Measurements from ENCODE around the gene PHEX.

PHEX gene

DNA sequence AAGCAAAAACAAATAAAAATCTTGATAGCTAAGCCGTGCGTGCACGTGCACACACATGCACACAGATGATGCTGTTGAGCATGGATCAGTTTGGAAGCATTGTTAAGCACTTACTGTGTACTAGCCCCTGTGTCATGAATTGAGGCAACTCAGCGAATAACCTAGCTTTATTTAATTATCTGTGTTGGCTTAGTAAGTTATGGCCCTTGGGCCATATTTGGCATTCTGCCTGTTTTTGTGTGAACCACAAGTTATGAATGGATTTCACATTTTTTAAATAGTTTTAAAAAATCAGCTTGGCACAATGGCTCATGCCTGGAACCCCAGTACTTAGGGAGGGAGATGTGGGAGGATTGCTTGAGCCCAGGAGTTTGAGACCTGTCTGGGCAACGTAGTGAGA lies 126.9 kb downstream of the PHEX start:
- DNase-seq = peak in 1 of 2 experiments; percentile 7

DNA sequence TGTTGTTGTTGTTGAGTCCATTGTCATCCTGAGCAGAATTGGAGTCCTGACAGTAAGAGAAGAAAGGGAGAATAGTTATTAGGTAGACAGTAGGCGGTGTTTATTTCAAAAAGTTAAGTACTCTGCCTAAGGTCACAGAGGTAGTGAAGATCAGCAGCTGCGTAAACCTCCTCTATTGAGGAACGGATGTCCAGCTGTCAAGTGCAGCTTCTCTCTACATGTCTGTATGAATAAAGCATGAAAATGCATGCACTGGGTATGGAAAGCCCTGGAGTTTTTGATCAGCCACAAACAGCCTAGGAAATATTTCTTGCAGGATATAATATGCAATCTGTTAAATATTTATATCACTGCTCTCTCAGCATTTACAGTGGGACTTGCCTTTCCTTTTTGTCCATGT lies 131.2 kb downstream of the PHEX start:
- DNase-seq = no peak

DNA sequence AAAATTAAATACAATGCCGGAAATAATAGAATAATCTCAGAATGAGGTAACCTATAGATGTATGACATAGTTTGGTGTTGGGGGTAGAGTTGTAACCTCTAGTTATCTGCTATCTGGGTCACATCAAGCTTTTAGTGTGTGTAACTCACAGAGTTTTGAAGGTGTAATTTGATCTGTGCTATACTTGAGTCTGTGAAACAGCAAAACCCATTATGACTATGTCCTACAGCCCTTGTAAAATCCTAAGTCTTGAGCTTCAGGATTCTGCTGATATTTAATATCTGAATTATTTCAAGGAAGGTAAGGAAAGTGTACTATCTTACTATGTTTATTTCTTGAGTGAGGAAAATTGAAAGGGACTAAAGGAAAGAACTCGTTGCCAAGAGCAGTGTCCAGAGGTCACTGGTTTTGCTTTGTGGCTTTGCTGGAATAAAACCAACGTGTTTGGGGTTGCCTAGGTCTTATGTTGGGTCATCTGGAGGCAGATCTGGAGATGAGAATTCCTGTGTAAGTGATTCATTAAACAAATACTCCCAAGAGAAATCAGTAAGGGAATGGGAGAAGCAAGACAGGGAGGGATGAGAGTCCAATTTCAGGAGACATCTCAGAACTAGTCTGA lies 132.8 kb downstream of the PHEX start:
- no peak for DNase-seq

DNA sequence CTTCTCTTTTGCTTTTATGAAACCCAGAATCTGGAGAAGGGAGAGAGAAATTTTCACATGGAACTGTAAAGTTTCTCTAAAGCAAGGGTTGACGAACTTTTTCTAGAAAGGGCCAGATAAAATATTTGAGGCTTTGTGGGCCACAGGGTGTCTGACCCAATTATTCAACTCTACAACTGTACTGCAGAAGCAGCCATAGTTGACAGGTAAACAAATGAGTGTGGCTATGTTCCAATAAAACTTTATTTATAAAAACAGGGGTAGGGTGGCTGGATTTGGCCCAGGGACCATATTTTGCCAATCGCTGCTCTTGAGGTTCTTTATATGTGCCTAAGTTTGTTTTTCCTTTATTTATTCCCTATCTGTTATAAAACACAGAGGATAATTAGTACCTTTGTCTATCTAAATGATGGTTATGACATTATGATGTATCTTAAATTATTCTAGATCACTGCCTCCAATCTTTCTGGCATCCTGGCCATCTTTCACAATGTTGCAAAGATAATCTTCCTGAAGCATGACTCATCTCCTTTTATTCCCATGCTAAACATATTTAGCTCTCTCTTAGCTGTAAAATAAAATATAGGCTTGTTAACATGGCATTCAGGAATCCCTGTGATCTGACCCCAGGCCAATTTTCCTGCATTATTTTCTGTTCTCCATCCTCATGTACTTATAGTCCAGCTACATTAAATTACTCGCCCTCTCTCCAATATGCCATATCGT lies 133.8 kb downstream of the PHEX start:
- no peak for DNase-seq

DNA sequence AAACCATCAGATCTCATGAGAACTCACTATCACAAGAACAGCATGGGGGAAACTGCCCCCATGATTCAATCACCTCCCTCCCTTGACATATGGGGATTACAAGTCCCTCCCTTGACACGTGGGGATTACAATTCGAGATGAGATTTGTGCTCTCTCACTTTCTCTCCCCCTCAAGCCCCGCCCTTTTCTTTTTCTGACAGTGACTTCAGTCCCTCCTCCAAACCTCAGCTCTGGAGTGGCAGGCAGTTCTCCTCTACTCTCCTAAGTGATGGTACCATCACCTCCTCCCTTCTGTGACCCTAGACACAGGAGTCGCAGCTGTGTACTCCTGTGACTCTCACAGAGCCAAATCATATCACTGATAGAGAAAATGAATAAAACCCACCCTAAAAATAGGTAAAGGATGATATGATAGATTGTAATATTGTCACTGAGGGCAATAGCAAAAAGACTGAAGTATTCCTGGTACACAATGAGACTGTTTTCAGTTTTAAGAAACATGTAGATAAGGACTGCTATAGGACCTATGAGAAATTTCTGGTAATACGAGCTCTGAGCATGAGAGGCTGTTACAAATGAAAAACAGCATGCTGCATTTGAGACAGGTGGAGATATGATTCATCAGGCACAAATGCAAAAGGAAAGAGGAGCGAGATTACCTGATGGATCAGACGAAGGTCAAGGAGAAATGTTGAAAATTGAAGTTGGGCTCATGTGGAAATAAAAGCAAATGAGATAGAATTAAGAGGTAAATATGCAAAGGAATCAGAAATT lies 139.3 kb downstream of the PHEX start:
- no peak for DNase-seq

DNA sequence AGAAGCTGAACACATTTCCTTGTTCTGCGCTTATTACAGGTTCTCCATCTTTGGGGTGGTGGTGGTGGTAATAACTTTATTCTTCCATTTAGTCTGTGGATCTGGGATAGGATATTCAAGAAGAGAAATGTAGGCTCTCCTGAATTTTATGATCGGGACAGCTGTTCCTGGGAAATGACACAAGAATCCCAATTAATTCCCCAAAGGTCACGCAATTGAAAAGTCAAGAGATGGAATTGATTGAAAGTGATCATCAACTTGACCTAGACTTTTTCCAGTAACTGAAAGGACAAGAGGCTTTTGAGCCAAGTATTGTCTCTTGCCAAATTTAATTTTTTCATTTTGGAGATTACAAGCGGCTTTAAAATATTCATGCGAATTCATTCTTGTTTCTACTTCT lies 141.8 kb downstream of the PHEX start:
- DNase-seq = no peak

DNA sequence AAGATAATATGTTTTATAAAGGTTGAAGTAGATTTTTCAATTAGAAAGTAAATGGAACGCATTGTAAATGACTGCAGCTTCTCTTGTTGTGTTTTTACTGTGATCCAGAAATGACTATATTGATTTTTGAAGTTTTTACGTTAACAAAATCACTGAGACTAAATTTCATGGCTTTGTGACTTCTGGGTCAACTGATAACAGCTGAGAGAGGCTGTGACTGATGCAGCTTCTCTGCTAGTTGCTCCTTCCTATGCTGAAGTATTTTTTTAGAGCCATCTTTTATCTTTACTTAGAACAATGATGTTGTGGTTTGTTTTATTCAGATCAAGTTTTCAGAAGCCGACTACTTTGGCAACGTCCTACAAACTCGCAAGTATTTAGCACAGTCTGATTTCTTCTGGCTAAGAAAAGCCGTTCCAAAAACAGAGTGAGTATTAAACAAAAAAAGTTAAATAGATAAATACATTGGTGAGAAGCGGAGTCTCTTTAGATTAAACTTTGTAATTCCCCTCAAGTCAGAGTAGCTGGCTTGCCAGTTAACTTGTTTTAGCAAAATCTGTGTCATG lies 145.9 kb downstream of the PHEX start:
- no peak for DNase-seq

- DNase-seq = no peak
Observed at GRCh38 chrX:22184096-22184495, 152.0 kb downstream of the PHEX start.

GRCh38 chrX:22186165-22186564 lies 154.0 kb downstream of the PHEX start:
- no peak for DNase-seq

DNA sequence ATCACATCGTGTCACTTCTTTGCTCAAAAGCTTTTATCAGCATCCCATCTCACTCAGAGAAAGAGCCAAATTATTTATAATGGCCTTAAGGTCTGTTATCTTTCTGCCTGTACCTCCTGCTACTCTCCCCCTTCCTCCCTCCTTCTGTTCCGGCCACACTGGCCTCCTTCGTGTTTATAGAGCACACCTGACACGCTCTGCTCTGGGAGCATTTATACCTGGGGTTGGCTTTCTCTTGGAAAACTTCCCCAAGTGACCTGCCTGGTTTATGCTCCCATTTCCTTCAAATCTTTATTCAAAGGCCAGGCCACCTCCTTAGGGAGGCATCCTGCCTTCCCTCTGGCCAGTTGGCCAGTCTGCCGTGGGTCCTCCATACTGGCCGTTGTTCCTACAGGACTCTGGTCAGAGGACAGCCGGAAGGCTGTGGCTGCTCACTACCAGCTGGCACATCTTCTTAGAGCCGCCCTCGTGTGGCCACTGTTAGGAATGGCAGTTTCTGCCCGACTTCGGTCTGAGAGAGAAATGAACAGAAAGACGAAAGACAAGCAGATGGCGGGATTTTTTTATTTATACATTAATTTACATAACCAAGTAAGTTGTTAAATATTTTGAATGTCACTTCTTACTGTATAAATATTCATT lies 160.4 kb downstream of the PHEX start:
- peak; percentile 24 to 68 for DNase-seq

DNA sequence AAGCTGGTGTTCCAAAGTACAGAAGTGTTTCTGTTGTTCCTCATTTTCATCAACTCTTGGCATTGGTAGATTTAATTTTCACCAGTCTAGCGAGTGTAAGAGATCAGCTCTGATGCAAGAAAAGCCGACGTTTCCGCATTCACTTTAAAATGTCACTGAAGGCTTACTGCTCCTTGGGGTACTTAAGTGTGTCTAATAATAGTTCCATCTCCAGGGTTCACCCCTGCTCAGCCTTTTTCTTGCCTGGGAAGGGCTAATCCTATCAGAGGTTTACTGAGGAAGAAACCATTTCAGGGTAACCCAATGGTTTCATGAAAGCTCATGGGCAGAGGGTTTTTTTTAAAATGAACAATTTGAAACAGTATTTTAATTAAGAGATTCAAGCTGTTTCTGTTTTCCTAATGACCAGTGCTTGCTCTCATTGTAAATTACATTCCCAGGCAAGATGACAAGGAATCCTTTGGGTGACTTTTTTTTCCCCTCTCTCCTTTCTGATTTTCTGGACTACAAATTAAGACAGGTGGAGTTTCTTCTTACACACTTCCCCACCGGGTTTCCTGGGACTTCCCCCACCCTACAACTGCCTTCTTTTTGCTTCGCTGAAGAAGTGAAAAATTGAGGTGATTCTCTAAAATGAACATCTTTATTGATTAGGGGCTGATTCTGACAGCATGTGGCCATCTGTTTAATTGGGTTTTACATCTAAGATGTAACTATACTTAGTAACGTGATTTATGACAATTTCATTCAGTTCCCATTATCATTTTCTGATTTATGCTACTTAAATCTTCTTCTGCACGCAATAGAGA lies 161.9 kb downstream of the PHEX start:
- DNase-seq = no peak

DNA sequence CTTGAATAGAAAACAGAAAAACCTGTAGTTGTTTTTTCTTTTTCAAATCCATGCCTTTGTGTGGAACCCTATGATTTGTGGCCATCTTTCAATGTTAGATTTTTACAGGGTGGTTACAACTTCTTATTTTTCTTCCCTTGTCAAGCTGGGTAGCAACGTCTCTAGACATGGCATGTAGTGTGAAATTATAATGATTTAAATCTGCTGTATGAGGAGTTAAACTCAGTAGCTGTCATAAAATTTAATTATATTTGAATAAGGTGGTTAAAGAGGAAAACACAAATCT lies 162.5 kb downstream of the PHEX start:
- no peak for DNase-seq

DNA sequence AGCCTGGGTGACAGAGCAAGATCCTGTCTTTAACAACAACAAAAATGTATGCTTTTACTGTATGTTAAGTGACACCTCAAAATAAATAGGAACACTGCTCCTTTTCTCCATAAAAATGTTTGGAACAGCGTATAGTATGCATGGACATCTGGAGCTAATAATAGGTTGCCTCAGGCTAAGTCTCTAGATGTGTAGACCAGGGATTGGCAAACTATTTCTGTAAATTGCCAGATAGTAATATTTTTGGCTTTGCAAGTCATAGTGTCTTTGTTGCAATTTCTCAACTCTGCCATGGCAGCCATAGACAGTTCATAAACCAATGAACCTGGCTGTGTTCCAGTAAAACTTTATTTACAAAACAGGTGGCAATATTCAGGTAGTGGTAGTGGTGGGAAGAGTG lies 164.0 kb downstream of the PHEX start:
- no peak for DNase-seq

DNA sequence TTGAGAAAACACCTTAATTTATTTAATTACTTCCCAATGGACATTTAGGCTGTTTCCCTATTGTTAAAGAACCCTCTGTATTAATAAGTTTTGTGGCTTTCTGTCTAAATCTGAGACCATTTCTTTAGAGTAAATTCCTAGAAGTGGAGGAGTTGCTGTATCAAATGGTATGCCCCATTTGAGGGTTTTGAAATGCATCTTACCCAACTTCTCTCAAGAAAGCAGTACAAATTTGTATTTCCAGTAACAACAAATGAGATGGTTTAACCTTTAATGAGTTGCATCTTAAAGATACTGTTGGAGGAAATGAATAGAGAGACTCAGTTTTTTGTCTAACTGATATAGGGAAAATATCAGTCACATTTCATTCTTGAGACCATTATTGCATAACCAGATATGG lies 170.1 kb downstream of the PHEX start:
- no peak for DNase-seq

GRCh38 chrX:22203186-22203585 lies 171.1 kb downstream of the PHEX start:
- peak in 1 of 2 experiments; percentile 69 for DNase-seq

DNA sequence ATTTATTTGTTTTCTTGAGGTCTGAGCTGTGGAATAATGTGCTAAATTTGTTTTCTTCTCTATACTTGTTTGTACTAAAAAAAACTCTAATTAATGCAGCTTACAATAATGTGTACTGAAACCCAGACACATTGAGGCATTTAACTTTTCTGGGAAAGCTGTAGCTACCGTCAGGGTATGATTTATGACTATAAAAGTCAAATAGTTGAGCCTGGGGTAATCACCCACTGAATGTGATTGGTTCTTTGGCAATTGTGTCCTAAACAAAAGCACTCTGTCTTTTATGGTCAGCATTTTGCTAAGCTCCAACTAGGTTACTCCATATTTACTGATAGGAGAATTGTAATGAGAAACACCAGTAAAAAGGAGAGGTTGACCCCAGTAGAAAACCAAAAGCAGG lies 174.7 kb downstream of the PHEX start:
- no peak for DNase-seq

DNA sequence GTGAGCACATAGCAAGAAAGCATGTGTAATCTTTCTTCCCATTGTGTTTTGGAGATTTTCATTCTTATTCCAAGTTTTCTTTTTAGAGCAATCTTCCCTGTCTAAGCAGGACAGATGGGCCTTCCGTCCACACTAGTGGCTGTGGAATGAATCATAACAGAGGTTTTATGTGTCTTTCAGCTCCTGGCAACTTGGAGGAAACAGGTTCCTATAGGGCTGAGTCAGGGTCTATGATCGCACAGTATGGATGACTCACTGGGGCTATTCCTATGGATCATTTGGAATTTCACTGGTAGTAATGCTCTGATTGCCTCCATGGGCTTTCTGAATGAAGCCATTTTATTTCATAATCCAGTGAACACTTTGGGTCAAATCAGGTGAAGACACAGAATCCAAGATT lies 188.8 kb downstream of the PHEX start:
- peak in 1 of 2 experiments; percentile 4 for DNase-seq

- DNase-seq = no peak
Observed at GRCh38 chrX:22234380-22234779, 202.3 kb downstream of the PHEX start.

GRCh38 chrX:22237479-22237878 lies 205.4 kb downstream of the PHEX start:
- no peak for DNase-seq

GRCh38 chrX:22246620-22247019 lies 214.5 kb downstream of the PHEX start:
- DNase-seq = no peak

- DNase-seq = no peak
Observed at GRCh38 chrX:22247169-22247568, 215.0 kb downstream of the PHEX start.

- no peak for DNase-seq
Observed at GRCh38 chrX:22248401-22248800, 216.3 kb downstream of the PHEX start.

DNA sequence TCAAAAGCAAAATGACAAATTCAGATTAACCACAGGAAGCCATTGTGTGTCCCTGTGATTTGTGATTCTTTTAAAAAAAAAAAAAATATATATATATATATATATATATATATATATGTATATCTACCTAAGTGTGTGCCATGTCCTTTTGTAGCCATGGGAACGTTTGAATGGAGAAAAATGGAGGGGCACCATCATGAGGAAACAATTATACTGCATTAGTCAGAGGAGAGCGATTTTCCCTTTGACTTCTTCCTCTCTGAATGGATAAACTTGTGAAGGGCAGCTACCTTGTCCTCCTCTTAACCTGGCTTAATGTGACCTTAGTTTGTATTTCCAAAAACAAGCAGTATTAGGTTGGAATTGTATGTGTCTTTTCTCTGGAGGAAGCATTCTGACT lies 217.2 kb downstream of the PHEX start:
- DNase-seq = no peak
